Loucy (cell line): ENCODE measurements around the gene ARHGAP24.

Experiments used
- H2AFZ ChIP-seq: fragments of 200-600 bp; sonication (generic); 2 replicates; pipeline ENCODE4 v1.6.0; 2016; ENCODE audit warnings: antibody characterized with exemption, mild to moderate bottlenecking, low read length, moderate library complexity
- H3F3A ChIP-seq: fragments of 200-600 bp; 2 replicates; pipeline ENCODE4 v1.6.0; 2016; ENCODE audit warnings: antibody characterized with exemption, low read depth, mild to moderate bottlenecking
- H3K27me3 ChIP-seq: fragments of 200-600 bp; sonication (generic); 2 replicates; pipeline ENCODE4 v1.6.1; 2014; ENCODE audit warnings: low read length, mild to moderate bottlenecking; ENCODE audit not compliant: insufficient read depth, poor library complexity, severe bottlenecking
- H3K36me3 ChIP-seq: fragments of 200-600 bp; sonication (generic); 2 replicates; pipeline ENCODE4 v1.6.1; 2016; ENCODE audit warnings: low read length; ENCODE audit not compliant: insufficient read depth
- H3K4me1 ChIP-seq: fragments of 200-600 bp; sonication (generic); 2 replicates; pipeline ENCODE4 v1.5.1; 2014; ENCODE audit warnings: low read length, mild to moderate bottlenecking; ENCODE audit not compliant: insufficient read depth, poor library complexity, severe bottlenecking
- H3K4me2 ChIP-seq: fragments of 200-600 bp; sonication (generic); 2 replicates; pipeline ENCODE4 v1.6.0; 2014; ENCODE audit warnings: antibody characterized with exemption, low read length, low read depth, mild to moderate bottlenecking; ENCODE audit not compliant: poor library complexity, severe bottlenecking
- H3K4me3 ChIP-seq: fragments of 200-600 bp; sonication (generic); 2 replicates; pipeline ENCODE4 v1.5.1; 2014; ENCODE audit warnings: low read length, mild to moderate bottlenecking, mixed read lengths; ENCODE audit not compliant: poor library complexity, severe bottlenecking
- H3K79me2 ChIP-seq: fragments of 200-600 bp; sonication (generic); 2 replicates; pipeline ENCODE4 v1.6.1; 2014; ENCODE audit warnings: low read length; ENCODE audit not compliant: insufficient read depth
- H3K9ac ChIP-seq: fragments of 200-600 bp; sonication (generic); 2 replicates; pipeline ENCODE4 v1.6.0; 2014; ENCODE audit warnings: mild to moderate bottlenecking, low read depth, low read length, moderate library complexity; ENCODE audit not compliant: poor library complexity, severe bottlenecking
- H3K9me2 ChIP-seq: fragments of 200-600 bp; sonication (generic); replicated peaks from 2 replicates; pipeline ENCODE4 v1.6.1; 2016; ENCODE audit warnings: low read depth, low read length, mixed read lengths
- H3K9me3 ChIP-seq: fragments of 200-600 bp; sonication (generic); 2 replicates; pipeline ENCODE4 v1.6.1; 2014; ENCODE audit warnings: mild to moderate bottlenecking, antibody characterized with exemption, low read length, low read depth; ENCODE audit not compliant: insufficient read depth
- H4K20me1 ChIP-seq: fragments of 200-600 bp; sonication (generic); 2 replicates; pipeline ENCODE4 v1.6.0; 2014; ENCODE audit warnings: antibody characterized with exemption, low read length, mild to moderate bottlenecking; ENCODE audit not compliant: insufficient read depth, poor library complexity, severe bottlenecking
- CTCF ChIP-seq: fragments of 200-600 bp; sonication (generic); conservative IDR thresholded peaks from 2 replicates; pipeline ENCODE4 v1.5.1; 2014; ENCODE audit warnings: mild to moderate bottlenecking, antibody characterized with exemption, low read length
- EZH2phosphoT487 ChIP-seq: fragments of 200-600 bp; IDR thresholded peaks from 2 replicates; pipeline ENCODE4 v1.6.1; 2018; ENCODE audit warnings: antibody characterized with exemption, mild to moderate bottlenecking, moderate library complexity, borderline replicate concordance

Gene ARHGAP24

GRCh38 chr4:85508654-85509053 is 33.7 kb downstream of the ARHGAP24 start:
- H3K9me2 ChIP-seq = no peaks in the 10 kb centered on the region
- no peaks in the 10 kb centered on the region for H3K4me1 ChIP-seq
- H3K9ac ChIP-seq = no peak overlapping the region
- no peak overlapping the region for H2AFZ ChIP-seq
- H3K36me3 ChIP-seq = no peaks in the 10 kb centered on the region
- H3K27me3 ChIP-seq = no peaks in the 10 kb centered on the region
- no peak overlapping the region for H3K4me3 ChIP-seq
- H3F3A ChIP-seq = no peaks in the 10 kb centered on the region
- H3K79me2 ChIP-seq = no peaks in the 10 kb centered on the region
- no peak for TF ChIP-seq EZH2phosphoT487
- TF ChIP-seq CTCF = no peak
- H3K4me2 ChIP-seq = no peak overlapping the region
- H3K9me3 ChIP-seq = no peaks in the 10 kb centered on the region
- no peaks in the 10 kb centered on the region for H4K20me1 ChIP-seq

GRCh38 chr4:85509882-85510631 is 35.1 kb downstream of the ARHGAP24 start:
- no peak overlapping the region for H2AFZ ChIP-seq
- H3K9me3 ChIP-seq = no peaks in the 10 kb centered on the region
- H3K4me1 ChIP-seq = no peaks in the 10 kb centered on the region
- H3K27me3 ChIP-seq = no peaks in the 10 kb centered on the region
- H3K4me3 ChIP-seq = no peak overlapping the region
- H4K20me1 ChIP-seq = no peaks in the 10 kb centered on the region
- TF ChIP-seq EZH2phosphoT487 (no peak), CTCF (no peak)
- H3K9ac ChIP-seq = no peak overlapping the region
- H3K4me2 ChIP-seq = no peak overlapping the region
- no peaks in the 10 kb centered on the region for H3K9me2 ChIP-seq
- H3K36me3 ChIP-seq = no peaks in the 10 kb centered on the region
- H3K79me2 ChIP-seq = no peaks in the 10 kb centered on the region
- no peaks in the 10 kb centered on the region for H3F3A ChIP-seq

- no peaks in the 10 kb centered on the region for H4K20me1 ChIP-seq
- H3K79me2 ChIP-seq = no peaks in the 10 kb centered on the region
- no peak for TF ChIP-seq CTCF
- no peak for TF ChIP-seq EZH2phosphoT487
- H3K36me3 ChIP-seq = no peaks in the 10 kb centered on the region
- H3F3A ChIP-seq = no peaks in the 10 kb centered on the region
- H3K9me3 ChIP-seq = no peaks in the 10 kb centered on the region
- H3K4me3 ChIP-seq = no peak overlapping the region
- no peak overlapping the region for H2AFZ ChIP-seq
- no peak overlapping the region for H3K9ac ChIP-seq
- H3K27me3 ChIP-seq = no peaks in the 10 kb centered on the region
- H3K4me1 ChIP-seq = no peaks in the 10 kb centered on the region
- H3K4me2 ChIP-seq = no peak overlapping the region
- no peaks in the 10 kb centered on the region for H3K9me2 ChIP-seq
These were observed 35.7 kb downstream of the ARHGAP24 start for GRCh38 chr4:85510632-85510984.
